ENCODE data around the gene FBLN1.
A peak's percentile ranks its signal among the peaks of the same experiment; 100 is the strongest.

Gene FBLN1

DNA sequence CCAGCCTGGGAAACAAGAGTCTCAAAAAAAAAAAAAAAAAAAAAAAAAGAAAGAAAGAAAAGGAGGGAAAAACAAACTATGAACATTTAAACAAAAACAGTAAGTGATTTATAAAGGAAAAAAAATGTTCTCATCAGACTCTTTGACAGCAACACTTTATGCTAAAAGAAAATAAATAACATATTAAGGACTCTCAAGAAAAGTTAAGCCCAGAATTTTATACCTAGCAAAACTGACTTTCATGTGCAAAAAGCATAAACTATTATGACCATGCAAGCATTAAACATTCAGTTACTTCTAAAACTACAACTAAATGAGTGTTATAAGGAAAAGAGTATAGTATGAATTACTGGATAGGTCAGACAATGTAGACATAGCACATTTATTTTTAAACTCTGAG lies 68.4 kb downstream of the FBLN1 start:
- DNase-seq (ENCODE audit: low spot score): no peak

- DNase-seq (ENCODE audit: low spot score): no peak
Observed at GRCh38 chr22:45572444-45572843, 69.8 kb downstream of the FBLN1 start.

GRCh38 chr22:45574069-45574703 lies 71.5 kb downstream of the FBLN1 start:
- DNase-seq (ENCODE audit: low spot score): no peak

GRCh38 chr22:45575173-45575572 lies 72.5 kb downstream of the FBLN1 start:
- DNase-seq (ENCODE audit: low spot score): no peak

- DNase-seq (ENCODE audit: low spot score): no peak
Observed at GRCh38 chr22:45575607-45576272, 73.1 kb downstream of the FBLN1 start.

DNA sequence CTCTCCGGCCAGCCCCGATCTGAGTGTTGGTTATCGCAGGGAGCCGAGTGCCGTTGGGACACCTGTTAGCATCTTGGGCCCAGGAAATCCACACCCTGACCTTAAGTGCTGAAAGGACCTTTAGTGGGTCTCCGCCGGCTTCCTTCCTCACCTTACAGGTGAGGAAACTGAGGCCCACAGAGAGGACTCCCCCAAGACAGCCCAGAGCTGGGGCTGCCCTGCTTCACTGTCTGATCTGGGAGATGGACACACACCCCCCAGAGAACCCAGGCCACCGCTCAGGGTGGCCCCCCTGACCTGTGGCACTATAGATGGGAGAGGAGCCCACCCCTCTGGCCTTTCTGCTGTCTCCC lies 73.6 kb downstream of the FBLN1 start:
- no peak for DNase-seq (ENCODE audit: low spot score)

DNA sequence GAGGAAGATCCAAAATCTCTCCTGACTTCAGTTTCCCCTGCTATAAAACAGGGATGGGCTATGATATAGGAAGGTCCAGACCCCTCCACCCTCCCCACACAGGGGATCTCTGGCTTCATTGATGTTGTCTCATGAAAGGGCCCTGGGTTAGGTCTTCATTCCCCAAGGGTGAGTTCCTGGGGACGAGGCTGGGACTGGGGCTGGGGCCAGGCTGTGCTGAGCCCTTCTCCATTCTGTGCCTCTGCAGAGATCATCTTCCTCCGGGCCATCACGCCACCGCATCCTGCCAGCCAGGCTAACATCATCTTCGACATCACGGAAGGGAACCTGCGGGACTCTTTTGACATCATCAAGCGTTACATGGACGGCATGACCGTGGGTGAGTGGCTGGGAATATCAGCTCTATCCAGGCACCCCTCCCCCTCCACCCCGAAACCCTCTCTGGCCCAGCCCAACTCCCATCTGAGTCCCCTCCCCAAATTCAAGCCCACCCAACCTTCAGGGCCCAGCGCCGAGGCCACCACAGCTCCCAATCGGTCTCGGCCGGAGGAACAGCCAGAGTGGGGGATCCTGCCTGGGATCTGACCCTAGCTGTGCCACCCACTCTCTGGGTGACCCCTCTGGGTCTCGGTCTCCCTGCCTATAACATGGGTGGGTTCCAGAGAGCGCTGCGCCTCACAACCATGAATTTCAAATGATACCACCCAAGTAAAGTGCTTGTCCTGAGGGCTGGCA lies 74.2 kb downstream of the FBLN1 start:
- DNase-seq (ENCODE audit: low spot score): no peak

DNA sequence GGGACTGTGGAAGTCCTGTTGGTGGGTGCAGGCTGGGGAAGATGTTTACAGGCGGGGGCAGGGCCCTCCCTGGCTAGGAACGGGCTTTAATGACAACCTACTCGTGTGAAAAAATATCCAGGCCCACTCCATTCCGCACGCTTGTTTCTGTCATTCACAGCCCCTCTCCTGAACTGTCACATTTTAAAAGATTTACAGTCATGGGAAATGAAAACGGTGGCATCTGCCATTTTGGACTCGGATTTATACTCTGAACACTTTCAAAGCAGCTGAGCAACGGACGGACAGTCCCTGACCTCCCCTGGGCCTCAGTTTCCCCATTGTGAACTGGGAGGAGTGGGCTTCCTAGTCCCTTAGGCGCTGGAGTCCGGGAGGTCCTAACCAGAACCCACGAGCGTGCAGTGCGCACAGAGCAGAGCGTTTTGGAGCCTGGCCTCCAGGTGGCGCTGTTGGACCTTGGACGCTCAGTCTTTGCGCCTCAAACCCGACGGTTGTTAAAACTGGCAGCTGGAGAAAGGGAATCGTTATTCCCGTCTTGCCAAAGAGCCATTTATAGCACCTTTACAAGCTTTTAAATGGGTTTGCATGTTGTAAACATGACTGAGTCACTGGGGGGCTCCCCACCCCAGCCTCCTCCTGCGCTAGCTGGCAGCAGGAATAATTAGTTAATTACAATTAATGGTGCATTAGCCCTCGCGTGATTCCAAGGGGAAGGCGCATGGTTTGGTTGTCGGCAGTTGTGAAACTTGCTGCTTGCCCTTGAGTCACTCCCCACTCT lies 75.3 kb downstream of the FBLN1 start:
- peak; percentile 69 for DNase-seq (ENCODE audit: low spot score)

DNA sequence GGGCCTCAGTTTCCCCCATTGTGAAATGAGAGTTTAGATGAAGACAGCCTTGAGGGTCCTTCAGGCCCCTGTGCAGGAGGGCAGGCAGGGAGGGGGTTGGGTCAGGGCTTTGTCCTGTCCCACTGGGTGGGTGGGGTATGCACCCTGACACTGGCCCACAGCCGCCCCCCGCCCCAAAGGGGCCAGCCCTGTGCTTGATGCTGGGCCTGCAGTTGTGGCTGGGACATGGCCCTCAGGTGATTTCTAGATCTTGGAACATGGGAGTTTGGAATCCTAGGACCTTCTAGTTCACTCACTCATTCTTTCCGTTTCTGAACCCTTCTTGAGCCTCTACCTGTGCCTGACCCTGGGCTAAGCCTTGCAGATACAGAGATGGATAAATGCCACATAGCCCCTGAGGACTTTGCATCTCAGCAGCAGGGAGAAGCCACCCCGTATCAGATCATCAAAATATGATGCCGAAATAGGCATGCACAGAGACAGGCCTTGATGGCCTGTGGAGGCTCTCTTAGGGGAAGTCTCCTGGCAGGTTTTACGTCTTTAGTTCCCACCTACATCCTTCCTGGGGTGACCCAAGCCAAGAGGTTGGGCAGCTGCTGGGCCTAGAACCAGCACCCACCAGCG lies 76.0 kb downstream of the FBLN1 start:
- DNase-seq (ENCODE audit: low spot score): no peak

DNA sequence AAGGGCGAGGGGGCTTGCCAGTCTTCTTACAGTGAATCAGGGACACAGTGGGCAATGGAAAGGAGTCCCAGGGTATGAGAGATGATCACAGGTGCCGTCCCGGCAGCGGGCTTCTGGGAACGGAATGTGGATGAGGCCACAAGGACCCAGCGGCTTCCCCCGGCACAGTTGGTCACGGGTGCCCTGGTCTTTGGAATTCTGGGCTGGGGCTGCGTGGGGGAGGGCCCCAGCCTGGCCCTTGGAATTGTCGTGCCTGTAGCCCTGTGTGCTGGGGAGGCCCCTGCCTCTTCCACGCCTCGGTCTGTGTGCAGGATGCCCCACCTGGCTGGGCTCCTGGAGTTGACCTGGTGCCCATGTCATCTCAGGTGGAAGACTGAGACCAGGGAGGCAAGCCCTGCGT lies 76.6 kb downstream of the FBLN1 start:
- DNase-seq (ENCODE audit: low spot score): no peak

GRCh38 chr22:45579806-45580725 lies 77.4 kb downstream of the FBLN1 start:
- DNase-seq (ENCODE audit: low spot score): no peak

DNA sequence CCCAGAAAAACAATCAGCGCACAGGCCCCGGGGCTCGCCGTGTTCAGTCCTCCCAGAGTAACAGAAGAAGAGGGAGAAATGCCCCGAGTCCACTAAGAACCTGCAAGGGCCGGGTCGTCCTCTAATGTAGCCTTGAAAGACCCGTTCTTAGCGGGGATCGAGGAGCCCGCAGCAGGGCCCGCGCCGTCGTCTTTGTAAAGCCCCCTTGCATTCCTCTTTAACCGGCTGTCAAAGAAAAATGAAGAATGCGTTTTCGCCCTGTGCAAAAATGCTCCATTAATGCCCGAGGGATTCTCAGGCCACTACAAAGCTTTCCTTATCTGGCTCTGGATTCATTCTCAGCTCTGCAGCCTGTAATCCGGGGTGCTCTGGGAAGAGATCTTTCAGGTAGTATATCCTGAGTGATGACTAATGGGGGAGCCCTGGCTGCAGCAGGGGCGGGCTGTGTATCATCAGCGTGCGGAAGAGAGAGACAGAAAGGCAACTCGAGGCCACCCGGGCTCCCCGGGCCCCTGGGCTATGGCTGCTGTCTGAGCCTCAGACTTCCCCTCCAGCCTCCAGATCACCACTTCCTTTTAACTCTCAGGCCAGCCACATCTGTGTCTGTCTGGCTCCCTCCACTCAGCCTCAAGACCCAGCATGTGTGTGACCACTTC lies 78.2 kb downstream of the FBLN1 start:
- DNase-seq (ENCODE audit: low spot score): no peak

- DNase-seq (ENCODE audit: low spot score): no peak
Observed at GRCh38 chr22:45581549-45582080, 78.9 kb downstream of the FBLN1 start.

GRCh38 chr22:45582236-45582954 lies 79.7 kb downstream of the FBLN1 start:
- no peak for DNase-seq (ENCODE audit: low spot score)

DNA sequence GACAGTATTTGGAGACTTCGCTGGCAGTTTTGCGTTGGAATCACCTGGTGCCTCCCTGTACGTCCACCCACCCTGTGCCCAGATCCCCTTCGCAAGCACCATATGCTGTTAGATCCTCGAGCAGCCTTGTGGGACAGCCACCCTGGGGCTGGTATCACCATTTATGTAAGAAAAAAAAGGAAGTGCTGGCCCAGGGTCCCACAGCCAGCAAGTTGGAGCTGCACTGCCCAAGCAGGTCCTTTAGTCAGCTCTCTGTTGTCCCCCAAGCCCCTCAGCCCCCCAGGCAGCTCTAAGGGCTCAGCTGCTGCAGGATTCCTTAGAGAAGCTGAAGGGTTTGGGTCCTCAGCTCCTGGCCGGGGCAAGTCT lies 80.3 kb downstream of the FBLN1 start:
- no peak for DNase-seq (ENCODE audit: low spot score)

DNA sequence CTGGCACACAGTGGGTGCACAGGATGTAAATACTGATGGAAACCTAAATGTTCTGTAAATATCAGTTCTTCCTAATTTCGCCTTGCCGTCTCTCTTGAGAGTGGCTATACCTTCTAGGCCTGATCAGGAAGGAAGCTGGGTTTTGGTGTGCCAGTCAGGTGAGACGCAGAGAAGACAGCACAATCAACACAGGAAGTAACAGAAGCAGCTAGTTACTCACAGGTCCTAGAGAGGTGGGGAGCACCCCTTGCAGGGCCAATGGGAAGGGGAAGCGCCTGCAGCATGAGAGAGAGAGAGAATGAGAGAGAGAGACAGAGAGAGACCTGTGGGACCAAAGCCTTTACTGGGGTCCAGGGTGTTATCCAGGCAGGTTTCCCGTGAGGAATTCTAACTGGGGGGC lies 80.8 kb downstream of the FBLN1 start:
- peak; percentile 33 for DNase-seq (ENCODE audit: low spot score)

DNA sequence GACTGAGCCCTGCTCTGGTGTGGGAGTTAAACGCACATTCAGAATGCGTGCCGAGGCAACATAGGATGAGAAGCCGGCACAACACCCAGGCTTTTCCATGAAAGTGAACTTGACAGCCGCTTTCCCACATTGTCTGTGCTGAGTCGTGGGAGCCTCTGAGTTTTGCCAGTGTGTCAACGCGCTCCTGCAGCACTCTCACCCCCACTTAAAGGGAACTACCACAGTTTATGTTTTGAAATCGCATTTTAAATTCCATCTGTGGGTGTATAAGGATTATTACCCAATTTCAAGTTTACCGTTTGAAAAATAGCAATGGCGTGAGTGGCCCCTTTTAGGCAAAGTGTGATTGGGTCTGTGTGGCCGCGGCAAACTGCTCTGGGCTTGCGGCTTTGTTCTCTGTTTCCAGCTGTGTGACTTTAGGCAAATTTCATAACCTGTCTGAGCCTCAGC lies 81.5 kb downstream of the FBLN1 start:
- DNase-seq (ENCODE audit: low spot score): no peak

GRCh38 chr22:45584621-45585436 lies 82.1 kb downstream of the FBLN1 start:
- DNase-seq (ENCODE audit: low spot score): no peak

- no peak for DNase-seq (ENCODE audit: low spot score)
Observed at GRCh38 chr22:45585437-45585755, 82.7 kb downstream of the FBLN1 start.

Data from CD4-positive, alpha-beta T cell treated with Interleukin-2 at 100 ng/mL for 4 hours (primary cell).